Activated naive CD8-positive, alpha-beta T cell treated with anti-CD3 and anti-CD28 coated beads, Interleukin-2, amount 50 U/mL, for 24 hours (primary cell): ENCODE results near the gene PHACTR1.
"Not testable (repeated sequence)": the region's sequence is repeated elsewhere in the genome, so short reads cannot be mapped to it uniquely, and the experiment has no call there.

Source experiments
- ATAC-seq: fragments of 150-1000 bp; cut with Tn5 transposase; one replicate; pipeline ENCODE4 v1.10.0; 2021
- DNase-seq: peaks from one replicate; pipeline ENCODE4 v3.0.0; 2021
- H3K27ac Mint-ChIP-seq: one replicate; pipeline ENCODE4 v1.8.0; 2021; ENCODE audit warnings: mild to moderate bottlenecking, mixed read lengths
- H3K27me3 Mint-ChIP-seq: one replicate; pipeline ENCODE4 v1.8.0; 2021; ENCODE audit warnings: mixed read lengths
- H3K36me3 Mint-ChIP-seq: one replicate; pipeline ENCODE4 v1.8.0; 2021; ENCODE audit warnings: low read depth, mixed read lengths
- H3K4me1 Mint-ChIP-seq: one replicate; pipeline ENCODE4 v1.8.0; 2021; ENCODE audit warnings: mixed read lengths
- H3K4me3 Mint-ChIP-seq: one replicate; pipeline ENCODE4 v1.8.0; 2021; ENCODE audit warnings: mild to moderate bottlenecking, moderate library complexity, mixed read lengths
- H3K9me3 Mint-ChIP-seq: one replicate; pipeline ENCODE4 v1.8.0; 2021; ENCODE audit warnings: mixed read lengths

The PHACTR1 gene

GRCh38 chr6:12725263-12725662, 8.7 kb downstream of the PHACTR1 start:
- Mint-ChIP-seq H3K27me3 (peaks cover 9% of the 10 kb centered on the region), H3K27ac (no peak overlapping the region), H3K36me3 (no peaks in the 10 kb centered on the region), H3K4me1 (no peaks in the 10 kb centered on the region), H3K9me3 (no peaks in the 10 kb centered on the region), H3K4me3 (no peak overlapping the region)
- DNase-seq (no peak), ATAC-seq (no peak)

GRCh38 chr6:12729467-12729866, 12.9 kb downstream of the PHACTR1 start:
- Mint-ChIP-seq H3K9me3 (no peaks in the 10 kb centered on the region), H3K27me3 (peaks cover 10% of the 10 kb centered on the region), H3K4me1 (no peaks in the 10 kb centered on the region), H3K4me3 (no peak overlapping the region), H3K27ac (no peak overlapping the region), H3K36me3 (no peaks in the 10 kb centered on the region)
- ATAC-seq, result no peak
- no peak for DNase-seq

- H3K27me3 Mint-ChIP-seq, result peaks cover 10% of the 10 kb centered on the region
- not testable (repeated sequence) for H3K4me3 Mint-ChIP-seq, H3K4me1 Mint-ChIP-seq, H3K9me3 Mint-ChIP-seq, H3K36me3 Mint-ChIP-seq, H3K27ac Mint-ChIP-seq, ATAC-seq, DNase-seq
Observed at GRCh38 chr6:12730809-12731208, 14.2 kb downstream of the PHACTR1 start.

- H3K4me1 Mint-ChIP-seq, result no peaks in the 10 kb centered on the region
- no peaks in the 10 kb centered on the region for H3K36me3 Mint-ChIP-seq
- no peak overlapping the region for H3K4me3 Mint-ChIP-seq
- DNase-seq (no peak), ATAC-seq (no peak)
- H3K27ac Mint-ChIP-seq, result no peak overlapping the region
- H3K9me3 Mint-ChIP-seq, result peaks cover 4% of the 10 kb centered on the region
- peaks cover 9% of the 10 kb centered on the region for H3K27me3 Mint-ChIP-seq
Observed at GRCh38 chr6:12733876-12734275, 17.3 kb downstream of the PHACTR1 start.

- ATAC-seq (no peak), DNase-seq (no peak)
- H3K4me1 Mint-ChIP-seq, result no peaks in the 10 kb centered on the region
- no peaks in the 10 kb centered on the region for H3K36me3 Mint-ChIP-seq
- H3K27me3 Mint-ChIP-seq, result peaks cover 3% of the 10 kb centered on the region
- H3K4me3 Mint-ChIP-seq, result no peak overlapping the region
- peaks cover 4% of the 10 kb centered on the region for H3K9me3 Mint-ChIP-seq
- H3K27ac Mint-ChIP-seq, result no peak overlapping the region
Observed at GRCh38 chr6:12735786-12736185, 19.2 kb downstream of the PHACTR1 start.

GRCh38 chr6:12748411-12748810, 31.8 kb downstream of the PHACTR1 start:
- Mint-ChIP-seq H3K27me3 (peaks cover 49% of the 10 kb centered on the region), H3K27ac (no peak overlapping the region), H3K4me1 (no peaks in the 10 kb centered on the region), H3K9me3 (peaks cover 16% of the 10 kb centered on the region), H3K36me3 (no peaks in the 10 kb centered on the region), H3K4me3 (no peak overlapping the region)
- no peak for DNase-seq
- ATAC-seq, result no peak

- no peaks in the 10 kb centered on the region for H3K4me1 Mint-ChIP-seq
- no peaks in the 10 kb centered on the region for H3K36me3 Mint-ChIP-seq
- no peak overlapping the region for H3K27ac Mint-ChIP-seq
- H3K4me3 Mint-ChIP-seq, result no peak overlapping the region
- peaks cover 16% of the 10 kb centered on the region for H3K9me3 Mint-ChIP-seq
- no peak for DNase-seq
- ATAC-seq, result no peak
- peaks cover 49% of the 10 kb centered on the region for H3K27me3 Mint-ChIP-seq
Observed at GRCh38 chr6:12748815-12749521, 32.4 kb downstream of the PHACTR1 start.

- peaks cover 51% of the 10 kb centered on the region for H3K27me3 Mint-ChIP-seq
Observed at GRCh38 chr6:12749531-12750379, 33.2 kb downstream of the PHACTR1 start.

GRCh38 chr6:12750416-12750815, 33.8 kb downstream of the PHACTR1 start:
- Mint-ChIP-seq H3K27ac (no peak overlapping the region), H3K4me3 (no peak overlapping the region), H3K36me3 (no peaks in the 10 kb centered on the region), H3K27me3 (peaks cover 51% of the 10 kb centered on the region), H3K4me1 (no peaks in the 10 kb centered on the region), H3K9me3 (peaks cover 8% of the 10 kb centered on the region)
- no peak for ATAC-seq
- DNase-seq, result no peak

More at GRCh38 chr6:12749531-12750379, 33.2 kb downstream of the PHACTR1 start:
- H3K4me1 Mint-ChIP-seq, result no peaks in the 10 kb centered on the region
- H3K4me3 Mint-ChIP-seq, result no peak overlapping the region
- no peak overlapping the region for H3K27ac Mint-ChIP-seq
- DNase-seq (no peak), ATAC-seq (peak; percentile 20)
- H3K36me3 Mint-ChIP-seq, result no peaks in the 10 kb centered on the region
- H3K9me3 Mint-ChIP-seq, result peaks cover 14% of the 10 kb centered on the region

GRCh38 chr6:12751694-12752325, 35.2 kb downstream of the PHACTR1 start:
- H3K9me3 Mint-ChIP-seq, result peaks cover 3% of the 10 kb centered on the region
- no peak for ATAC-seq
- H3K4me3 Mint-ChIP-seq, result no peak overlapping the region
- no peak overlapping the region for H3K27ac Mint-ChIP-seq
- no peaks in the 10 kb centered on the region for H3K4me1 Mint-ChIP-seq
- peak; percentile 51 for DNase-seq
- H3K27me3 Mint-ChIP-seq, result peaks cover 47% of the 10 kb centered on the region
- no peaks in the 10 kb centered on the region for H3K36me3 Mint-ChIP-seq

- DNase-seq, result no peak
- ATAC-seq, result no peak
- H3K36me3 Mint-ChIP-seq, result no peaks in the 10 kb centered on the region
- H3K4me3 Mint-ChIP-seq, result no peak overlapping the region
- peaks cover 42% of the 10 kb centered on the region for H3K27me3 Mint-ChIP-seq
- peaks cover 3% of the 10 kb centered on the region for H3K9me3 Mint-ChIP-seq
- no peak overlapping the region for H3K27ac Mint-ChIP-seq
- H3K4me1 Mint-ChIP-seq, result no peaks in the 10 kb centered on the region
Observed at GRCh38 chr6:12753036-12753435, 36.5 kb downstream of the PHACTR1 start.

- Mint-ChIP-seq H3K36me3 (no peaks in the 10 kb centered on the region), H3K27ac (no peak overlapping the region), H3K9me3 (peaks cover 3% of the 10 kb centered on the region), H3K27me3 (peaks cover 10% of the 10 kb centered on the region), H3K4me1 (no peaks in the 10 kb centered on the region), H3K4me3 (no peak overlapping the region)
- DNase-seq (no peak), ATAC-seq (no peak)
Observed at GRCh38 chr6:12760226-12760625, 43.7 kb downstream of the PHACTR1 start.

GRCh38 chr6:12760911-12761310, 44.3 kb downstream of the PHACTR1 start:
- Mint-ChIP-seq H3K27ac (no peak overlapping the region), H3K27me3 (peaks cover 10% of the 10 kb centered on the region), H3K9me3 (peaks cover 3% of the 10 kb centered on the region), H3K4me3 (no peak overlapping the region), H3K4me1 (no peaks in the 10 kb centered on the region), H3K36me3 (no peaks in the 10 kb centered on the region)
- DNase-seq (no peak), ATAC-seq (no peak)

- H3K36me3 Mint-ChIP-seq, result no peaks in the 10 kb centered on the region
- no peak for DNase-seq
- peaks cover 3% of the 10 kb centered on the region for H3K9me3 Mint-ChIP-seq
- ATAC-seq, result no peak
- H3K4me1 Mint-ChIP-seq, result no peaks in the 10 kb centered on the region
- H3K27ac Mint-ChIP-seq, result no peak overlapping the region
- H3K4me3 Mint-ChIP-seq, result no peak overlapping the region
- H3K27me3 Mint-ChIP-seq, result peaks cover 10% of the 10 kb centered on the region
Observed at GRCh38 chr6:12761376-12762115, 45.0 kb downstream of the PHACTR1 start.
